WTC11 (cell line): ENCODE results near the gene ANKZF1. TPM values are rescaled to one million over a fixed set of nuclear protein-coding genes. Genes with fewer than 3 reads are reported as not detected.

Source experiments
- ATAC-seq: fragments of 200-7000 bp; cut with Tn5 transposase; 2 replicates; pipeline ENCODE4 v1.10.0; 2021; ENCODE audit warnings: mild to moderate bottlenecking, moderate library complexity
- CTCF ChIA-PET: fragments of 300-600 bp; sonication (Branson Sonifier 250); formaldehyde crosslinking; loops from one replicate; lab custom pipeline; 2021; ENCODE audit warnings: antibody characterized with exemption; lab: Charles Lee
- POLR2A ChIA-PET: fragments of 350-600 bp; sonication (Branson Sonifier 250); formaldehyde crosslinking; loops from one replicate; lab custom pipeline; 2021; ENCODE audit warnings: antibody characterized with exemption; lab: Charles Lee
- DNase-seq: peaks from one replicate; pipeline ENCODE4 v3.0.0; 2021; ENCODE audit warnings: low spot score
- H3K27ac Mint-ChIP-seq: 2 replicates; pipeline ENCODE4 v1.8.0; 2021; ENCODE audit warnings: mixed read lengths
- H3K27me3 Mint-ChIP-seq: 2 replicates; pipeline ENCODE4 v1.8.0; 2021; ENCODE audit warnings: low read depth, mild to moderate bottlenecking, moderate library complexity, mixed read lengths
- H3K36me3 Mint-ChIP-seq: 2 replicates; pipeline ENCODE4 v1.8.0; 2021; ENCODE audit warnings: mixed read lengths
- H3K4me1 Mint-ChIP-seq: 2 replicates; pipeline ENCODE4 v1.8.0; 2022; ENCODE audit warnings: mixed read lengths
- H3K4me3 Mint-ChIP-seq: 2 replicates; pipeline ENCODE4 v1.8.0; 2021; ENCODE audit warnings: mild to moderate bottlenecking, moderate library complexity, mixed read lengths
- H3K9me3 Mint-ChIP-seq: 2 replicates; pipeline ENCODE4 v1.8.0; 2021; ENCODE audit warnings: mixed read lengths
- ARID4B ChIP-seq: sonication (generic); formaldehyde crosslinking; IDR thresholded peaks from 2 replicates; pipeline ENCODE4 v1.8.0; 2023; ENCODE audit warnings: missing genetic modification reagents, mild to moderate bottlenecking, borderline replicate concordance
- CREB1 ChIP-seq: sonication (generic); formaldehyde crosslinking; IDR thresholded peaks from 2 replicates; pipeline ENCODE4 v1.8.0; 2023; ENCODE audit warnings: mild to moderate bottlenecking, missing genetic modification reagents
- EMX1 ChIP-seq: fragments of 250-450 bp; sonication (Bioruptor Pico); IDR thresholded peaks from 2 replicates; pipeline ENCODE4 v1.8.0; 2021; ENCODE audit warnings: mild to moderate bottlenecking
- FOXK1 ChIP-seq: sonication (generic); formaldehyde crosslinking; IDR thresholded peaks from 2 replicates; pipeline ENCODE4 v1.8.0; 2022; ENCODE audit warnings: mild to moderate bottlenecking, moderate library complexity, missing genetic modification reagents
- GABPB1 ChIP-seq: sonication (generic); formaldehyde crosslinking; IDR thresholded peaks from 2 replicates; pipeline ENCODE4 v1.8.1; 2023; ENCODE audit warnings: mild to moderate bottlenecking, missing genetic modification reagents
- GRHL2 ChIP-seq: fragments of 250-450 bp; sonication (Bioruptor Pico); IDR thresholded peaks from 2 replicates; pipeline ENCODE4 v1.8.0; 2022; ENCODE audit warnings: mild to moderate bottlenecking, moderate library complexity; ENCODE audit not compliant: insufficient replicate concordance, severe bottlenecking
- HMGXB4 ChIP-seq: sonication (generic); formaldehyde crosslinking; IDR thresholded peaks from 2 replicates; pipeline ENCODE4 v1.8.1; 2023; ENCODE audit warnings: mild to moderate bottlenecking, moderate library complexity, missing genetic modification reagents
- IRF1 ChIP-seq: sonication (generic); formaldehyde crosslinking; IDR thresholded peaks from 2 replicates; pipeline ENCODE4 v1.8.0; 2023; ENCODE audit warnings: missing genetic modification reagents
- JUN ChIP-seq: sonication (generic); formaldehyde crosslinking; IDR thresholded peaks from 2 replicates; pipeline ENCODE4 v1.8.0; 2023; ENCODE audit warnings: mild to moderate bottlenecking, missing genetic modification reagents
- NR1H2 ChIP-seq: sonication (generic); formaldehyde crosslinking; IDR thresholded peaks from 2 replicates; pipeline ENCODE4 v1.9.0; 2021; ENCODE audit warnings: mild to moderate bottlenecking, moderate library complexity, missing genetic modification reagents
- PRRX2 ChIP-seq: fragments of 250-450 bp; sonication (Bioruptor Pico); IDR thresholded peaks from 2 replicates; pipeline ENCODE4 v1.8.0; 2021; ENCODE audit warnings: mild to moderate bottlenecking
- SOX15 ChIP-seq: fragments of 250-450 bp; sonication (Bioruptor Pico); IDR thresholded peaks from 2 replicates; pipeline ENCODE4 v1.9.0; 2021; ENCODE audit warnings: mild to moderate bottlenecking
- ZNF416 ChIP-seq: fragments of 250-450 bp; sonication (Bioruptor Pico); IDR thresholded peaks from 2 replicates; pipeline ENCODE4 v1.9.0; 2021; ENCODE audit warnings: mild to moderate bottlenecking, inconsistent platforms
- ZNF425 ChIP-seq: fragments of 250-450 bp; sonication (Bioruptor Pico); conservative IDR thresholded peaks from 2 replicates; pipeline ENCODE4 v1.9.0; 2021; ENCODE audit warnings: mild to moderate bottlenecking
- ZNF532 ChIP-seq: fragments of 250-450 bp; sonication (Bioruptor Pico); IDR thresholded peaks from 2 replicates; pipeline ENCODE4 v1.9.0; 2021; ENCODE audit warnings: mild to moderate bottlenecking, borderline replicate concordance
- ZSCAN18 ChIP-seq: fragments of 250-450 bp; sonication (Bioruptor Pico); IDR thresholded peaks from 2 replicates; pipeline ENCODE4 v2.1.2; 2022; ENCODE audit warnings: mild to moderate bottlenecking, moderate library complexity
- total RNA-seq: library from RNA; stranded (reverse); gene quantifications from 3 replicates; pipeline ENCODE4 v1.2.3, GENCODE V29; 2021

The ANKZF1 gene
- total RNA-seq, 1 experiment from 2014 or later = 70.4 TPM

GRCh38 chr2:219206328-219207133 is 23.1 kb upstream of the ANKZF1 start, which contains the start of gene ZFAND2B (continued):
- TF ChIP-seq ZSCAN18 (CRISPR knock-in tag) (no peak), IRF1 (CRISPR knock-in tag) (no peak), NR1H2 (CRISPR knock-in tag) (no peak), FOXK1 (CRISPR knock-in tag) (peak; percentile 70), EMX1 (no peak)

GRCh38 chr2:219207134-219207883 is 22.3 kb upstream of the ANKZF1 start:
- peaks cover 15% of the 10 kb centered on the region for H3K27me3 Mint-ChIP-seq
- ChIA-PET POLR2A (interaction anchor here (1.3 to 2.0 kb wide), 4 partner anchors 11 to 45 kb away, joined by 6 to 16 read pairs (median 8); partner anchors contain the start of genes ABCB6, CNPPD1 and TUBA4B), CTCF (interaction anchor here (0.8 to 2.0 kb wide), 9 partner anchors 10 to 195 kb away, joined by 3 to 11 read pairs (median 7); partner anchors contain the start of genes CNPPD1, GLB1L and STK16)
- H3K9me3 Mint-ChIP-seq = peaks cover 5% of the 10 kb centered on the region
- no peak for DNase-seq
- H3K36me3 Mint-ChIP-seq = peaks cover 36% of the 10 kb centered on the region
- H3K4me1 Mint-ChIP-seq = peaks cover 6% of the 10 kb centered on the region
- peak overlapping the region; percentile 88 for H3K27ac Mint-ChIP-seq
- peak overlapping the region; percentile 74 for H3K4me3 Mint-ChIP-seq
- peak; percentile 6 for ATAC-seq
- TF ChIP-seq CREB1 (CRISPR knock-in tag) = no peak
- TF ChIP-seq GRHL2 = no peak
- no peak for TF ChIP-seq PRRX2
- TF ChIP-seq ZNF425 (CRISPR knock-in tag) = no peak
- no peak for TF ChIP-seq ZNF532 (CRISPR knock-in tag)
- TF ChIP-seq JUN (CRISPR knock-in tag) = no peak
- TF ChIP-seq GABPB1 (CRISPR knock-in tag) = no peak
- TF ChIP-seq ZSCAN18 (CRISPR knock-in tag) = no peak
- TF ChIP-seq ARID4B (CRISPR knock-in tag) = no peak
- TF ChIP-seq ZNF416 (CRISPR knock-in tag) = no peak
- no peak for TF ChIP-seq SOX15 (CRISPR knock-in tag)
- TF ChIP-seq HMGXB4 (CRISPR knock-in tag) = no peak
